ENCODE data around the gene TDRD10.
A peak's percentile ranks its signal among the peaks of the same experiment; 100 is the strongest.

Gene TDRD10

GRCh38 chr1:154574716-154575115 is 72.7 kb downstream of the TDRD10 start:
- H3K4me3 ChIP-seq (ENCODE audit: control insufficient read depth, low read depth, low read length), result no peak overlapping the region
- no peak for TF ChIP-seq CTCF (conservative IDR thresholded peaks at IDR 0.05; ENCODE audit: control insufficient read depth, insufficient read depth, low read depth, low read length)
- peak; percentile 57 for DNase-seq (ENCODE audit: low read depth)

DNA sequence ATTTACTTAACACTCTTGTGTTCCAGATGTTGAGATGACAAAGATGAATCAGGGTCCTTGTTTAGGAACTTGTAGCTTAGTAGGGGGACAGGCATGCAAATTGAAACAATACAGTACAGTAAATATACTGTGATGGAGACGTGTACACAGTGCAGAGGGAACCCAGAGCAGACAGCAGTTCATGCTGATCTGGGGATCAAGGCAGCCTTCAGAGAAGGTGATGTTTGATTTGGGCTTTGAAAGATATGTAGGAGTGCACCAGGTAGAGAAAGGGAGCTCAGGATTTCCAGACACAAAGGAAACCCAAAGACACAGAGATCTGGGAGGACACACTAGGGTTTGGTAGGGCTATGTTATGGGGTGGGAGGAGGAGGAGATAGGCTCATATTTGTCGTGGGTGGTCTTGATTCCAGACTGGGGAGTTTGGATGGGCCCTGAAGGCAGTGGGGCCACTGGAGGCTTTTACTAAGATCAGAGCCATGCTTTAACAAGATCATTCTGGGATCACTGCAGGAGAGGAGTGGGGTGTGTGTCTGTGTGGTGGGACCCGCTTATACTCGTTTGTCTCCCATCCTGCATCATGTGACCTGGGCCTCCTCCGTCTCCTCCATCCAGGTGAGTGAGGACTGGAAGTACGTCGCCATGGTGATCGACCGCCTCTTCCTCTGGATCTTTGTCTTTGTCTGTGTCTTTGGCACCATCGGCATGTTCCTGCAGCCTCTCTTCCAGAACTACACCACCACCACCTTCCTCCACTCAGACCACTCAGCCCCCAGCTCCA is 73.3 kb downstream of the TDRD10 start:
- DNase-seq (ENCODE audit: low read depth), result no peak
- TF ChIP-seq CTCF (conservative IDR thresholded peaks at IDR 0.05; ENCODE audit: control insufficient read depth, insufficient read depth, low read depth, low read length), result no peak

DNA sequence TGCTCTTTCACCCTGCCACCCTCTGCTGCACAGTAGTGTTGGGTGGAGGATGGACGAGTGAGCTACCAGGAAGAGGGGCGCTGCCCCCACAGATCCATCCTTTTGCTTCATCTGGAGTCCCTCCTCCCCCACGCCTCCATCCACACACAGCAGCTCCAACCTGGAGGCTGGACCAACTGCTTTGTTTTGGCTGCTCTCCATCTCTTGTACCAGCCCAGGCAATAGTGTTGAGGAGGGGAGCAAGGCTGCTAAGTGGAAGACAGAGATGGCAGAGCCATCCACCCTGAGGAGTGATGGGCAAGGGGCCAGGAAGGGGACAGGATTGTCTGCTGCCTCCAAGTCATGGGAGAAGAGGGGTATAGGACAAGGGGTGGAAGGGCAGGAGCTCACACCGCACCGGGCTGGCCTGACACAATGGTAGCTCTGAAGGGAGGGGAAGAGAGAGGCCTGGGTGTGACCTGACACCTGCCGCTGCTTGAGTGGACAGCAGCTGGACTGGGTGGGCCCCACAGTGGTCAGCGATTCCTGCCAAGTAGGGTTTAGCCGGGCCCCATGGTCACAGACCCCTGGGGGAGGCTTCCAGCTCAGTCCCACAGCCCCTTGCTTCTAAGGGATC is 74.0 kb downstream of the TDRD10 start:
- no peak for TF ChIP-seq CTCF (conservative IDR thresholded peaks at IDR 0.05; ENCODE audit: control insufficient read depth, insufficient read depth, low read depth, low read length)
- H3K4me3 ChIP-seq (ENCODE audit: control insufficient read depth, low read depth, low read length), result no peak overlapping the region
- DNase-seq (ENCODE audit: low read depth), result no peak

More for the DNA sequence above, 73.3 kb downstream of the TDRD10 start:
- no peak overlapping the region for H3K4me3 ChIP-seq (ENCODE audit: control insufficient read depth, low read depth, low read length)

DNA sequence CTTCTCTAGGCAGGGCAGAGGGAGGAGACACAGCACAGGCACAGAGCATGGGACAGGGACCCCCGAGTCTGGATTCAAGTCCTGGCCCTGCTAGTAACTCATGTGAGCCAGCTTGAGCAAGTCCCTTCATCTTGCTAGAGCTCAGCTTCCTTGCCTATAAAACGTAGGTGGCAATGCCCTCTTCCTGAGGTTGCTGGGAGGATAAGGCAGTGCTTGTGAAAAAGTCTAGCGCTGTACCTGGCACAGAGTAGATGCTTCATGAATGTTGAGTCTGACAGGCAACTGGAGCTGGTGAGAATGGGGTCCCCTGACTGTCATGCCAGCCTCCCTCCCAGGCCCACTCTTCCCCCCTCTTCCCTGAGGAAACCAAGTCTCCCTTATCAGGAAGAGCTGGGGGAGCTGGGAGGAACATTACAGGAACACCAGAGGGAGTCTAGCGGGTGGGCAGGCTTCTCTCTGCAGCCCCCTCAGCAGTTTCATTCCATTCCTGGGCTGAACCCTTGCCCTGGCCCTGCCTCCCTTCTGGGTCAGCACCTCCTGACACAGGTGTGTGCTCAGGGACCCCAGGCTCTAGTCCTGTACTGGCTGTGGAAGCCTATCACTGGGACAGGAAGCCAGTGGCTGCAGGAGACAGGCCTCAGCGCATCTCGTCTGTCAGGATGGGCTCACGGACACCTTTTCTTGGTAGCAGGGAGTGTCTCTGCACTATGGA is 75.5 kb downstream of the TDRD10 start:
- TF ChIP-seq CTCF (conservative IDR thresholded peaks at IDR 0.05; ENCODE audit: control insufficient read depth, insufficient read depth, low read depth, low read length), result no peak
- DNase-seq (ENCODE audit: low read depth), result no peak
- H3K4me3 ChIP-seq (ENCODE audit: control insufficient read depth, low read depth, low read length), result no peak overlapping the region

DNA sequence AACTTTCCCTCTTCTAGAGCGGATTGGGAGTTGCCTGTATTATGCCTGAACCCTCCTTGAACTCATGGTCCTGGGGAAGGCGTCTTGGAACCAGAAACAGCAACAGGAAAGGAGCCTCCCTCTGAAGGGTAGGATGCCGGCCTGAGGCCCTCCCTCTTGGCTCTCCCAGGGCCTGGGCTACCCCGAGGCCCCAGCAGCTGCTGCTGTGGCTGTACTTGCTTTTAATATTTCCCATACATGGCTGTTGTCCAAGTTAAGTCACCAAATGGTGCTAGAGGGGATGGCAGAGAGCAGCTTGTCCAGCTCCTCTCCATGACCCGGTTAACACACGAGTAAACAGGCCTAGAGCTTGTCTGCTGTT is 76.0 kb downstream of the TDRD10 start:
- no peak for DNase-seq (ENCODE audit: low read depth)
- TF ChIP-seq CTCF (conservative IDR thresholded peaks at IDR 0.05; ENCODE audit: control insufficient read depth, insufficient read depth, low read depth, low read length), result no peak
- H3K4me3 ChIP-seq (ENCODE audit: control insufficient read depth, low read depth, low read length), result no peak overlapping the region

GRCh38 chr1:154579374-154579773 is 77.4 kb downstream of the TDRD10 start:
- no peak for TF ChIP-seq CTCF (conservative IDR thresholded peaks at IDR 0.05; ENCODE audit: control insufficient read depth, insufficient read depth, low read depth, low read length)
- DNase-seq (ENCODE audit: low read depth), result no peak
- no peak overlapping the region for H3K4me3 ChIP-seq (ENCODE audit: control insufficient read depth, low read depth, low read length)

Data from fibroblast of mammary gland (primary cell).